ENCODE measurements around the gene RPS2. TPM values are rescaled to one million over a fixed set of nuclear protein-coding genes. Genes with fewer than 3 reads are reported as not detected.
"Not testable (repeated sequence)": the region's sequence is repeated elsewhere in the genome, so short reads cannot be mapped to it uniquely, and the experiment has no call there.

RPS2 gene
- total RNA-seq, 2 experiments from 2014 or later: 2,364 to 2,405 TPM

- H3K9me3 Mint-ChIP-seq: no peaks in the 10 kb centered on the region
- DNase-seq: no peak
- ChIA-PET CTCF (interaction anchor here (0.7 to 2.6 kb wide), 5 partner anchors 10 to 183 kb away, joined by 3 to 12 read pairs (median 4); partner anchors contain the start of genes MSRB1, NUBP2 and SPSB3), POLR2A (interaction anchor here (0.7 to 9.7 kb wide), 24 partner anchors 8 to 1285 kb away, joined by 3 to 149 read pairs (median 9); partner anchors contain the start of genes CHTF18, EME2, FAHD1 and GFER)
- H3K4me1 Mint-ChIP-seq: peaks cover 53% of the 10 kb centered on the region
- peaks cover 51% of the 10 kb centered on the region for H3K36me3 Mint-ChIP-seq (ENCODE audit: low read depth)
- H3K27me3 Mint-ChIP-seq: no peaks in the 10 kb centered on the region
- H3K27ac Mint-ChIP-seq: peak overlapping the region; percentile 92
- peak overlapping the region; percentile 84 for H3K4me3 Mint-ChIP-seq
Measured at GRCh38 chr16:1965396-1966001, 873 bp upstream of the RPS2 start.

- DNase-seq: peak; percentile 58
- Mint-ChIP-seq H3K27ac (peak overlapping the region; percentile 95), H3K27me3 (no peaks in the 10 kb centered on the region), H3K4me3 (peak overlapping the region; percentile 84), H3K4me1 (peaks cover 57% of the 10 kb centered on the region), H3K36me3 (ENCODE audit: low read depth) (peaks cover 53% of the 10 kb centered on the region), H3K9me3 (no peaks in the 10 kb centered on the region)
- ChIA-PET POLR2A (interaction anchor here (0.8 to 9.7 kb wide), 32 partner anchors 7 to 1284 kb away, joined by 3 to 149 read pairs (median 6); partner anchors contain the start of genes ECI1, EME2, FAHD1 and GFER), CTCF (interaction anchor here (1.0 to 2.6 kb wide), 5 partner anchors 21 to 177 kb away, joined by 3 to 12 read pairs (median 3); partner anchors contain the start of gene MSRB1)
Measured at GRCh38 chr16:1963806-1964505, 670 bp downstream of the RPS2 start.

- peaks cover 55% of the 10 kb centered on the region for H3K4me1 Mint-ChIP-seq
- peak overlapping the region; percentile 84 for H3K4me3 Mint-ChIP-seq
- DNase-seq, H3K27me3 Mint-ChIP-seq, H3K9me3 Mint-ChIP-seq: not testable (repeated sequence)
- H3K27ac Mint-ChIP-seq: peak overlapping the region; percentile 95
- ChIA-PET POLR2A (interaction anchor here (0.9 to 9.7 kb wide), 12 partner anchors 9 to 541 kb away, joined by 3 to 149 read pairs (median 10); partner anchors contain the start of genes EME2, GFER, MRPS34 and MSRB1), CTCF (interaction anchor here (1.2 kb wide), 1 partner anchor 42 kb away, joined by 3 read pairs; no protein-coding TSS in a partner anchor)
- peaks cover 53% of the 10 kb centered on the region for H3K36me3 Mint-ChIP-seq (ENCODE audit: low read depth)
Measured at GRCh38 chr16:1962161-1963153, 2.2 kb downstream of the RPS2 start.

- H3K27ac Mint-ChIP-seq: peak overlapping the region; percentile 95
- CTCF ChIA-PET: no interaction called here
- POLR2A ChIA-PET: interaction anchor here (0.9 to 9.7 kb wide), 10 partner anchors 9 to 541 kb away, joined by 3 to 149 read pairs (median 6); partner anchors contain the start of genes EME2, GFER, MRPS34 and MSRB1
- H3K9me3 Mint-ChIP-seq: no peaks in the 10 kb centered on the region
- peaks cover 51% of the 10 kb centered on the region for H3K4me1 Mint-ChIP-seq
- peak overlapping the region; percentile 84 for H3K4me3 Mint-ChIP-seq
- H3K36me3 Mint-ChIP-seq (ENCODE audit: low read depth): peaks cover 51% of the 10 kb centered on the region
- H3K27me3 Mint-ChIP-seq: peaks cover 2% of the 10 kb centered on the region
- peak; percentile 52 for DNase-seq
Measured at GRCh38 chr16:1961651-1962067, 3.0 kb downstream of the RPS2 start.

- Mint-ChIP-seq H3K9me3 (no peaks in the 10 kb centered on the region), H3K4me1 (peaks cover 49% of the 10 kb centered on the region), H3K36me3 (ENCODE audit: low read depth) (peaks cover 51% of the 10 kb centered on the region), H3K27ac (peak overlapping the region; percentile 95), H3K4me3 (peak overlapping the region; percentile 84), H3K27me3 (peaks cover 2% of the 10 kb centered on the region)
- POLR2A ChIA-PET: interaction anchor here (0.6 to 9.7 kb wide), 20 partner anchors 8 to 540 kb away, joined by 3 to 149 read pairs (median 3); partner anchors contain the start of genes FAHD1, GFER, MSRB1 and NOXO1
- peak; percentile 54 for DNase-seq
- CTCF ChIA-PET: interaction anchor here (0.8 to 1.7 kb wide), 4 partner anchors 8 to 180 kb away, joined by 3 to 9 read pairs (median 4); partner anchors contain the start of genes MSRB1 and TBL3
Measured at GRCh38 chr16:1960665-1961630, 3.7 kb downstream of the RPS2 start.

GRCh38 chr16:1959269-1960039, 5.2 kb downstream of the RPS2 start, which contains the start of gene NDUFB10:
TSS of gene NDUFB10 (plus strand) at chr16:1959538. CDS start at chr16:1959625, 87 bp downstream.
- peaks cover 43% of the 10 kb centered on the region for H3K4me1 Mint-ChIP-seq
- peak within 1 kb of the TSS; percentile 84 for H3K4me3 Mint-ChIP-seq
- ChIA-PET CTCF (interaction anchor here (1.2 to 1.7 kb wide), 2 partner anchors 181 kb away, joined by 3 to 9 read pairs; no protein-coding TSS in a partner anchor), POLR2A (interaction anchor here (0.9 to 9.7 kb wide), 4 partner anchors 8 to 196 kb away, joined by 3 to 149 read pairs (median 26); partner anchors contain the start of genes GFER, NOXO1, TBL3 and TRAF7)
- peak within 1 kb of the TSS; percentile 95 for H3K27ac Mint-ChIP-seq
- H3K9me3 Mint-ChIP-seq: no peaks in the 10 kb centered on the region
- peaks cover 2% of the 10 kb centered on the region for H3K27me3 Mint-ChIP-seq
- DNase-seq: peak; percentile 93
- H3K36me3 Mint-ChIP-seq (ENCODE audit: low read depth): peaks cover 39% of the 10 kb centered on the region

- DNase-seq: no peak
- peak overlapping the region; percentile 84 for H3K4me3 Mint-ChIP-seq
- H3K27ac Mint-ChIP-seq: peak overlapping the region; percentile 95
- H3K4me1 Mint-ChIP-seq: peaks cover 40% of the 10 kb centered on the region
- H3K9me3 Mint-ChIP-seq: no peaks in the 10 kb centered on the region
- ChIA-PET CTCF (interaction anchor here (1.2 kb wide), 1 partner anchor 182 kb away, joined by 3 read pairs; no protein-coding TSS in a partner anchor), POLR2A (interaction anchor here (5.1 to 9.7 kb wide), 2 partner anchors 13 to 22 kb away, joined by 48 to 149 read pairs; partner anchors contain the start of genes GFER, NOXO1 and TBL3)
- peaks cover 34% of the 10 kb centered on the region for H3K36me3 Mint-ChIP-seq (ENCODE audit: low read depth)
- peaks cover 2% of the 10 kb centered on the region for H3K27me3 Mint-ChIP-seq
Measured at GRCh38 chr16:1958715-1959268, 5.8 kb downstream of the RPS2 start.

GRCh38 chr16:1958143-1958491, 6.5 kb downstream of the RPS2 start:
- CTCF ChIA-PET: interaction anchor here (0.8 kb wide), 1 partner anchor 63 kb away, joined by 3 read pairs; no protein-coding TSS in a partner anchor
- H3K9me3 Mint-ChIP-seq, H3K27me3 Mint-ChIP-seq, H3K27ac Mint-ChIP-seq, POLR2A ChIA-PET, H3K4me3 Mint-ChIP-seq, DNase-seq: not testable (repeated sequence)
- H3K36me3 Mint-ChIP-seq (ENCODE audit: low read depth): peaks cover 27% of the 10 kb centered on the region
- peaks cover 33% of the 10 kb centered on the region for H3K4me1 Mint-ChIP-seq

GRCh38 chr16:1957434-1958142, 7.0 kb downstream of the RPS2 start:
- not testable (repeated sequence) for H3K9me3 Mint-ChIP-seq, H3K4me3 Mint-ChIP-seq

More at GRCh38 chr16:1957434-1958142, 7.0 kb downstream of the RPS2 start:
- Mint-ChIP-seq H3K4me1 (peaks cover 28% of the 10 kb centered on the region), H3K36me3 (ENCODE audit: low read depth) (peaks cover 22% of the 10 kb centered on the region)
- DNase-seq, H3K27me3 Mint-ChIP-seq, H3K27ac Mint-ChIP-seq: not testable (repeated sequence)
- CTCF ChIA-PET: interaction anchor here (0.8 kb wide), 1 partner anchor 64 kb away, joined by 3 read pairs; no protein-coding TSS in a partner anchor
- POLR2A ChIA-PET: interaction anchor here (6.9 kb wide), 1 partner anchor 7 kb away, joined by 33 read pairs; the partner anchor contains the start of gene RPS2

Data from activated CD4-positive, alpha-beta memory T cell treated with anti-CD3 and anti-CD28 coated beads, Interleukin-2, amount 10 ng/mL, durations not matched to agents 7 days and 5 days (primary cell).